B cell (primary cell): ENCODE data around the gene ITGA5. TPM values are rescaled to one million over a fixed set of nuclear protein-coding genes. Genes with fewer than 3 reads are reported as not detected.

ENCODE experiments used
- ATAC-seq: fragments of 200-7000 bp; cut with Tn5 transposase; one replicate; pipeline ENCODE4 v1.10.0; 2021; ENCODE audit warnings: low read depth, mild to moderate bottlenecking, moderate number of reproducible peaks, moderate library complexity
- CTCF ChIA-PET: fragments of 350-600 bp; sonication (Branson Sonifier 250); formaldehyde crosslinking; loops from one replicate; lab custom pipeline; 2021; ENCODE audit warnings: antibody characterized with exemption, inconsistent platforms; lab: Charles Lee
- POLR2A ChIA-PET: fragments of 350-600 bp; sonication (Branson Sonifier 250); formaldehyde crosslinking; loops from one replicate; lab custom pipeline; 2021; ENCODE audit warnings: antibody characterized with exemption; lab: Charles Lee
- DNase-seq: peaks from one replicate; pipeline ENCODE4 v3.0.0; 2013
- H2AFZ ChIP-seq: 2 replicates; pipeline ENCODE4 v1.6.1; 2012; ENCODE audit warnings: mild to moderate bottlenecking, low read depth, low read length; ENCODE audit not compliant: insufficient read depth, poor library complexity, severe bottlenecking
- H3K27ac ChIP-seq, 2 donors: 1 replicate in 1 of 2; 2 replicates in 1 of 2; pipeline ENCODE4 v1.5.1; 2012 to 2013; ENCODE audit warnings: low read length in 2 of 2, mild to moderate bottlenecking in 2 of 2, moderate library complexity in 1 of 2
- H3K27me3 ChIP-seq, 4 experiments: fragments of 200-600 bp in 1 of 4; sonication (generic) in 1 of 4; replicated peaks in 1 of 4; 1 replicate in 2 of 4; 2 replicates in 2 of 4; pipeline versions ENCODE4 v1.6.1 to v1.7.0; 2013 to 2016; ENCODE audit warnings: low read length in 3 of 4, mild to moderate bottlenecking in 2 of 4, mixed read lengths in 1 of 4, moderate library complexity in 1 of 4; ENCODE audit not compliant: insufficient read depth in 4 of 4, control insufficient read depth in 3 of 4; ENCODE audit errors: control extremely low read depth in 1 of 4
- H3K36me3 ChIP-seq, 2 experiments: replicated peaks in 1 of 2; 1 replicate in 1 of 2; 2 replicates in 1 of 2; pipeline versions ENCODE4 v1.6.1 to v1.7.1; 2013; ENCODE audit warnings: low read length in 1 of 2; ENCODE audit not compliant: insufficient read depth in 2 of 2, control insufficient read depth in 1 of 2; ENCODE audit errors: control extremely low read depth in 1 of 2, extremely low read depth in 1 of 2
- H3K4me1 ChIP-seq, 2 donors: fragments of 200-600 bp in 1 of 2; sonication (generic) in 1 of 2; 1 replicate in 1 of 2; 2 replicates in 1 of 2; pipeline versions ENCODE4 v1.5.1 to v1.6.1; 2013 to 2017; ENCODE audit warnings: low read length in 2 of 2; ENCODE audit not compliant: control insufficient read depth in 2 of 2, insufficient read depth in 2 of 2
- H3K4me2 ChIP-seq: replicated peaks from 2 replicates; pipeline ENCODE3; 2012; ENCODE audit warnings: mild to moderate bottlenecking, low read depth, low read length; ENCODE audit not compliant: poor library complexity, severe bottlenecking
- H3K4me3 ChIP-seq, 5 experiments: fragments of 200-600 bp in 1 of 5; sonication (generic) in 1 of 5; 1 replicate in 3 of 5; 2 replicates in 2 of 5; pipeline versions ENCODE4 v1.5.1 to v1.7.0; 2011 to 2016; ENCODE audit warnings: low read length in 4 of 5, mild to moderate bottlenecking in 4 of 5, low read depth in 2 of 5, control low read depth in 1 of 5, moderate library complexity in 1 of 5; ENCODE audit not compliant: insufficient read depth in 1 of 5; ENCODE audit errors: control extremely low read depth in 1 of 5, extremely low read depth in 1 of 5
- H3K79me2 ChIP-seq: fragments of 200-600 bp; sonication (generic); one replicate; pipeline ENCODE4 v1.6.0; 2016; ENCODE audit warnings: low read length; ENCODE audit not compliant: control insufficient read depth, insufficient read depth
- H3K9ac ChIP-seq: fragments of 200-600 bp; sonication (generic); 2 replicates; pipeline ENCODE4 v1.6.1; 2017; ENCODE audit warnings: mild to moderate bottlenecking, low read length, moderate library complexity
- H3K9me3 ChIP-seq, 3 donors: one replicate each; pipeline versions ENCODE4 v1.6.1 to v1.7.1; 2013; ENCODE audit warnings: low read length in 2 of 3; ENCODE audit not compliant: control insufficient read depth in 2 of 3, insufficient read depth in 1 of 3; ENCODE audit errors: control extremely low read depth in 1 of 3
- H4K20me1 ChIP-seq: 2 replicates; pipeline ENCODE4 v1.6.0; 2012; ENCODE audit warnings: mild to moderate bottlenecking, low read length; ENCODE audit not compliant: insufficient read depth, control insufficient read depth, poor library complexity, severe bottlenecking
- H3K27ac Mint-ChIP-seq: one replicate; pipeline ENCODE4 v1.8.0; 2021; ENCODE audit warnings: mixed read lengths
- H3K27me3 Mint-ChIP-seq: one replicate; pipeline ENCODE4 v1.8.0; 2021; ENCODE audit warnings: mixed read lengths
- H3K4me1 Mint-ChIP-seq: one replicate; pipeline ENCODE4 v1.8.0; 2021; ENCODE audit warnings: mixed read lengths
- H3K4me3 Mint-ChIP-seq: one replicate; pipeline ENCODE4 v1.8.0; 2021; ENCODE audit warnings: mixed read lengths
- H3K9me3 Mint-ChIP-seq: one replicate; pipeline ENCODE4 v1.8.0; 2022; ENCODE audit warnings: mixed read lengths; ENCODE audit not compliant: insufficient read depth
- EZH2 ChIP-seq: IDR thresholded peaks from 2 replicates; pipeline ENCODE4 v1.6.1; 2012; ENCODE audit warnings: borderline replicate concordance, low read depth, mild to moderate bottlenecking, moderate library complexity, low read length; ENCODE audit not compliant: insufficient read depth, poor library complexity, severe bottlenecking
- WGBS: methylation state at CpG from one replicate; pipeline ENCODE4 v1.1.5; 2013; ENCODE audit warnings: missing lambda C conversion rate; ENCODE audit not compliant: insufficient coverage; 5-methylcytosine and 5-hydroxymethylcytosine counted together
- intact Hi-C: fragments of 100-400 bp; cut with micrococcal nuclease; formaldehyde crosslinking; loops from one replicate; pipeline ENCODE4 v1.10.0; 2022
- polyA plus RNA-seq: library from polyadenylated mRNA; depleted of rRNA; stranded (reverse); fragments of >200 nt; gene quantifications from 2 replicates; pipeline ENCODE4 v1.2.3, GENCODE V29; 2012
- total RNA-seq, 2 donors: library from RNA; stranded (reverse); fragments of 120-200 nt in 1 of 2; gene quantifications; 1 replicate in 1 of 2; 2 replicates in 1 of 2; pipeline versions ENCODE4 v1.2.3 to v1.2.4, GENCODE V29; 2013 to 2022
- TF ChIP-seq, protein P1 (sequence below): fragments of 200-600 bp; IDR thresholded peaks from one replicate; pipeline ENCODE4 v1.8.0; 2022; ENCODE audit warnings: antibody characterized with exemption, mild to moderate bottlenecking

Gene ITGA5
- total and polyA plus RNA-seq, 2 donors (not counting 1 experiment from before 2014, with no cell fraction given) = 3.6 to 6.1 TPM

GRCh38 chr12:54390176-54390667 is 28.8 kb downstream of the ITGA5 start:
- H3K9ac ChIP-seq = peak overlapping the region; percentile 20
- DNase-seq (peak; percentile 44), ATAC-seq (no peak)
- H3K27me3 Mint-ChIP-seq = no peaks in the 10 kb centered on the region
- CTCF ChIA-PET = interaction anchor here (0.6 to 4.5 kb wide), 5 partner anchors 9 to 138 kb away, joined by 3 to 49 read pairs (median 4); no protein-coding TSS in a partner anchor
- H3K4me1 Mint-ChIP-seq = peaks cover 66% of the 10 kb centered on the region
- POLR2A ChIA-PET = interaction anchor here (0.6 kb wide), 1 partner anchor 111 kb away, joined by 10 read pairs; no protein-coding TSS in a partner anchor
- no peaks in the 10 kb centered on the region for H3K27me3 ChIP-seq
- H4K20me1 ChIP-seq = no peaks in the 10 kb centered on the region
- H3K4me3 ChIP-seq = peak overlapping the region in 4 of 5 experiments; percentile 61 to 74 (median 68)
- peak overlapping the region; percentile 84 for H3K27ac Mint-ChIP-seq
- peak overlapping the region; percentile 85 for H3K4me2 ChIP-seq
- WGBS = no CpG with 5 or more reads among the region's 7 CpGs
- H3K27ac ChIP-seq = peak overlapping the region in 1 of 2 donors; percentile 85
- H2AFZ ChIP-seq = peak overlapping the region; percentile 91
- peaks cover 6% of the 10 kb centered on the region for H3K79me2 ChIP-seq
- H3K4me3 Mint-ChIP-seq = peak overlapping the region; percentile 90
- H3K9me3 Mint-ChIP-seq = no peaks in the 10 kb centered on the region
- intact Hi-C loops = no loop called here
- TF ChIP-seq EZH2 = no peak
- TF ChIP-seq, protein P1, sequence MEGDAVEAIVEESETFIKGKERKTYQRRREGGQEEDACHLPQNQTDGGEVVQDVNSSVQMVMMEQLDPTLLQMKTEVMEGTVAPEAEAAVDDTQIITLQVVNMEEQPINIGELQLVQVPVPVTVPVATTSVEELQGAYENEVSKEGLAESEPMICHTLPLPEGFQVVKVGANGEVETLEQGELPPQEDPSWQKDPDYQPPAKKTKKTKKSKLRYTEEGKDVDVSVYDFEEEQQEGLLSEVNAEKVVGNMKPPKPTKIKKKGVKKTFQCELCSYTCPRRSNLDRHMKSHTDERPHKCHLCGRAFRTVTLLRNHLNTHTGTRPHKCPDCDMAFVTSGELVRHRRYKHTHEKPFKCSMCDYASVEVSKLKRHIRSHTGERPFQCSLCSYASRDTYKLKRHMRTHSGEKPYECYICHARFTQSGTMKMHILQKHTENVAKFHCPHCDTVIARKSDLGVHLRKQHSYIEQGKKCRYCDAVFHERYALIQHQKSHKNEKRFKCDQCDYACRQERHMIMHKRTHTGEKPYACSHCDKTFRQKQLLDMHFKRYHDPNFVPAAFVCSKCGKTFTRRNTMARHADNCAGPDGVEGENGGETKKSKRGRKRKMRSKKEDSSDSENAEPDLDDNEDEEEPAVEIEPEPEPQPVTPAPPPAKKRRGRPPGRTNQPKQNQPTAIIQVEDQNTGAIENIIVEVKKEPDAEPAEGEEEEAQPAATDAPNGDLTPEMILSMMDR = no peak
- H3K36me3 ChIP-seq = no peaks in the 10 kb centered on the region
- H3K9me3 ChIP-seq = no peaks in the 10 kb centered on the region
- peaks cover 69 to 77% of the 10 kb centered on the region in 2 donors for H3K4me1 ChIP-seq

DNA sequence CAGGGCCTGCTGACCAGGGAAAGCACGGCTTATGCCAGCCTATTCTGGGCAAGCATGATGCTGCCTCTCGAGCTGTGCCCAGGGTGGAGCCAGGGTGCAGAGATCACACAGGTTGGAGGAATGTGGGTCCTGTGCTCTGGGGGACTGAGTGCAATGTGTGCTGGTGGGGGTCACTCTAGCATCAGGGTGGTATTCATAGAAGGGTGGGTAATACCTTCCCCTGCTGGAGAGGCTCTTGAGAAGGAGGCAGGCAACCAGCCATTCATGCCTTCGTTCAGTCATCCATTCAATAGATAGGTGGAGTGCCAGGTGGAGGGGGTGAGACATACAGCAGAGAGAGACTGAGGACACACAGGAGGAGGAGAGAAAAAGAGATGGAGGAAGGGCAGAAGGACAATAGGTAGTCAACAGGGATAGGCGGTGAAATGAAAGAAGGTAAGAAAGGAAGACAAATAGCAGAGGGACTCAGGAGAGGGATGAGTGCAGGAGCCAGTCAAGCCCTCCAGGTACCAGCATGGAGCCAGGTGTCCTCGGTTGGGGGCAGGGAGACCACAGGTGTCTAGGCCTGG is 29.4 kb downstream of the ITGA5 start:
- Histone ChIP-seq H3K79me2 (peaks cover 6% of the 10 kb centered on the region), H3K4me1 (peaks cover 75 to 82% of the 10 kb centered on the region in 2 donors), H3K4me3 (peak overlapping the region in 2 of 5 experiments; percentile 61 to 73), H4K20me1 (no peaks in the 10 kb centered on the region), H3K27ac (peak overlapping the region; percentile 1 to 85), H3K9ac (no peak overlapping the region), H3K4me2 (peak overlapping the region; percentile 85), H3K27me3 (no peaks in the 10 kb centered on the region), H3K9me3 (no peaks in the 10 kb centered on the region), H3K36me3 (no peaks in the 10 kb centered on the region), H2AFZ (no peak overlapping the region)
- no peak for DNase-seq
- Mint-ChIP-seq H3K27me3 (no peaks in the 10 kb centered on the region), H3K27ac (peak overlapping the region; percentile 84), H3K4me3 (peak overlapping the region; percentile 90), H3K4me1 (peaks cover 71% of the 10 kb centered on the region), H3K9me3 (no peaks in the 10 kb centered on the region)
- intact Hi-C loops = no loop called here
- WGBS = 97% methylated on average over 5 of the region's 5 CpGs
- CTCF ChIA-PET = interaction anchor here (1.0 to 4.5 kb wide), 3 partner anchors 10 to 15 kb away, joined by 3 to 49 read pairs (median 8); no protein-coding TSS in a partner anchor
- ATAC-seq = no peak
- TF ChIP-seq EZH2 = no peak
- TF ChIP-seq, protein P1 = no peak
- POLR2A ChIA-PET = no interaction called here
